ENCODE data around the gene TINAGL1.

- no peak for TF ChIP-seq CTCF (conservative IDR thresholded peaks at IDR 0.05; ENCODE audit: low read length)
- no peak for TF ChIP-seq EZH2phosphoT487 (IDR thresholded peaks at IDR 0.05; ENCODE audit: borderline replicate concordance)
Measured at GRCh38 chr1:31592132-31592531, 15.8 kb downstream of the TINAGL1 start.
